Measurements from ENCODE around the gene AGO4.
"Not testable (repeated sequence)": the region's sequence is repeated elsewhere in the genome, so short reads cannot be mapped to it uniquely, and the experiment has no call there.

Gene AGO4

GRCh38 chr1:35869245-35869950 is 61.6 kb downstream of the AGO4 start:
- DNase-seq = not testable (repeated sequence)

- DNase-seq = no peak
Observed at GRCh38 chr1:35870651-35871309, 63.0 kb downstream of the AGO4 start.

- no peak for DNase-seq
Observed at GRCh38 chr1:35873243-35873750, 65.5 kb downstream of the AGO4 start.

- not testable (repeated sequence) for DNase-seq
Observed at GRCh38 chr1:35874115-35874514, 66.3 kb downstream of the AGO4 start.

GRCh38 chr1:35876988-35877387 is 69.2 kb downstream of the AGO4 start:
- no peak for DNase-seq

- DNase-seq = no peak
Observed at GRCh38 chr1:35881850-35882273, 74.0 kb downstream of the AGO4 start.

GRCh38 chr1:35882586-35882944 is 74.7 kb downstream of the AGO4 start:
- no peak for DNase-seq

GRCh38 chr1:35882945-35883634 is 75.3 kb downstream of the AGO4 start, which contains the start of gene AGO1:
AGO1 (plus strand) TSS chr1:35883209; CDS start chr1:35883422, 213 bp downstream.
- DNase-seq = peak; percentile 93 to 97 (median 96)

- peak in 3 of 4 experiments; percentile 13 to 32 (median 16) for DNase-seq
Observed at GRCh38 chr1:35883635-35884101, 75.9 kb downstream of the AGO4 start.

- DNase-seq = no peak
Observed at GRCh38 chr1:35884934-35885333, 77.1 kb downstream of the AGO4 start.

GRCh38 chr1:35885961-35886558 is 78.2 kb downstream of the AGO4 start:
- DNase-seq = no peak

GRCh38 chr1:35886577-35887431 is 79.0 kb downstream of the AGO4 start:
- DNase-seq = no peak

GRCh38 chr1:35887508-35887907 is 79.7 kb downstream of the AGO4 start:
- no peak for DNase-seq

GRCh38 chr1:35888255-35888654 is 80.4 kb downstream of the AGO4 start:
- DNase-seq = no peak

GRCh38 chr1:35888981-35889380 is 81.2 kb downstream of the AGO4 start:
- DNase-seq = not testable (repeated sequence)

- no peak for DNase-seq
Observed at GRCh38 chr1:35893051-35893879, 85.4 kb downstream of the AGO4 start.

GRCh38 chr1:35894183-35894582 is 86.4 kb downstream of the AGO4 start:
- no peak for DNase-seq

GRCh38 chr1:35894656-35895055 is 86.8 kb downstream of the AGO4 start:
- no peak for DNase-seq

- no peak for DNase-seq
Observed at GRCh38 chr1:35899941-35900340, 92.1 kb downstream of the AGO4 start.

GRCh38 chr1:35901235-35901634 is 93.4 kb downstream of the AGO4 start:
- DNase-seq = no peak

- DNase-seq = no peak
Observed at GRCh38 chr1:35902671-35903070, 94.9 kb downstream of the AGO4 start.

Measured in activated naive CD4-positive, alpha-beta T cell (primary cell).